Globus pallidus (tissue), 1 donor: Measurements from ENCODE around the gene THSD7A.
"Not testable (repeated sequence)": the region's sequence is repeated elsewhere in the genome, so short reads cannot be mapped to it uniquely, and the experiment has no call there.

ENCODE experiments used
- DNase-seq: peaks from one replicate; pipeline ENCODE4 v3.0.0-alpha.2; 2015; ENCODE audit warnings: low spot score

Gene THSD7A

DNA sequence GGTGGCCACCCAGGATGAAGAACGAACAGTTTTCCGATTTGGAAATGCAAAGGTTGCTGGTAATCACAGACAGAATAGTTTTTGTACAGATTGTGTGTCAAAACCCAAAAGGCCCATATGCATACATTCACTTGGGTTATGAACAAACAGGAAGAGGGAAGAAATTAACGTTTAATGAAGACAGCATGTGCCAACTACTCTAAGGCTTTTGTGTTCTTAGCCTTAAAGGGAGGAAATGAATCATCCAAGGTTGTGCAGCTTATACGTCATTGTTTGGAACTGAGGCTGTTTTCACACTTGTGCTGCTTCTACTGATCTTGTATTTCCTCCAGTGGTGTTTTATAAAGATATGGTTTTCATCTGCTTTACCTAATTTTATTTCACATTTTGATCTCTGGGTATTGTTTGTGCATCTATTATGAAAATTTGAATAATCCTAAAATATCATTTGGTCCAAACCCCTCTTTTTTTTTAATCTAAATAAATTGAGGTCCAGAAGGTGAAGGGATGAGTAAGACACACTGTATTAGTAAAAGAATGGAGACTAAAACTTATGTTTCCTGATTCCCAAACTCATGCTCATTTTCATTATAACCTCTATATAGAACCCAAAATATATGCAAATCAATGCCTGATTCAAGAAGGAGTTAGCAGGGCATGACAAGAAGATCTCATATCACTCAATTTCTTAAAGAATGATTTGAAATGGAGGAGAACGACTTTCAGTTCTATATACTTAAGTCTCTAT, 373.1 kb downstream of the THSD7A start:
- DNase-seq = no peak

DNA sequence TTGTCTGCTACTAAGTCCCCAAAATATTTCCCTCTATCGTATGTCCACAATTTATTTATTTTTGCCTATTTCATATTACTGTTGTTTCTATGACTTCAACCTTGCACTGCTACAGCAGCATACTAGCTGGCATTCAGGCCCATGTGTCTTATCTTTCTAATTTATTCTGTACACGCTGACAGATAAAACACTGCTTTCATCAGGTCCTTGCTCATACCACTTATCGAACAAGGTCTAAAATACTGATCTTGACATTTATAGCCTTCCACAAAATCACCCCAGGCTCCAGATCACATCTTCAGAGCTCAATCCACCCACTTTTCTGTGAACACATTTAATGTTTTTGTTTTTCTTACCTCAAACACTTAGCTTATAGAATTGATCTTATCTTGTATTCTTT, 374.6 kb downstream of the THSD7A start:
- DNase-seq = no peak

DNA sequence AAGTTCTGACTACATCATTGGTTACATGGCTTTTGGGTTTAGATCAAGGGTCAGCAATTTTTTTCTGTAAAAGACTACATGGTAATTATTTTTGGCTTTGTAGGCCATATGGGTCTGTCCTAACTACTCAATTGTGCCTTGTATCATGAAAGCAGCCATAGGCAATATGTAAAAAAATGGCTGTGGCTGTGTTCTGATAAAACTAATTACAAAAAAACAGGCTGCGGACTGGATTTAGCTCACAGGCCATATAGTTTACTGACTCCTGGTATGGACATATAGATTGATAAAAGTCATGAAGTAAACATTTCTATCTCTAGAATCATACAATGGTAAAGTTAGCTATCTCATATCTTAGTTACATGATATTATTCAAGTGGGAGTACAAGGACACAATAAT, 375.4 kb downstream of the THSD7A start:
- DNase-seq = no peak

GRCh38 chr7:11452476-11452875, 379.5 kb downstream of the THSD7A start:
- DNase-seq = no peak

DNA sequence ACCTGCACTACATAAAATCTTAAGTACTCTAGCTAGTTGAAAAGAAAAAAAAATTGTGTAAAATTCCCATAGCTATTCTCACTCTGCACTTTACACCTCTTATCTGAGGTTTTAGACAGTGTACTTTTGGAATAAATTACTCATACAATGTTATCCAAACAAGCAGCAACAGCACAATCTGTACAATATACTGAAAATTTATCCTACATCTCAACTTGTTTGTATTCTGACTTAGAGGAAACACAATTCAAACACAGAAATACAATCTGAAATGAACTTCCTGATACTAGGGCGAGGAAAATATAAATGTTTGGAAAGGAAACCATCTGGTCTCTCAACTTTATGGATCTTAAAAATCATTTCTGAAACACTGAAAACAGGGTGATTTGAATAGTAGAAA, 381.7 kb downstream of the THSD7A start:
- no peak for DNase-seq

DNA sequence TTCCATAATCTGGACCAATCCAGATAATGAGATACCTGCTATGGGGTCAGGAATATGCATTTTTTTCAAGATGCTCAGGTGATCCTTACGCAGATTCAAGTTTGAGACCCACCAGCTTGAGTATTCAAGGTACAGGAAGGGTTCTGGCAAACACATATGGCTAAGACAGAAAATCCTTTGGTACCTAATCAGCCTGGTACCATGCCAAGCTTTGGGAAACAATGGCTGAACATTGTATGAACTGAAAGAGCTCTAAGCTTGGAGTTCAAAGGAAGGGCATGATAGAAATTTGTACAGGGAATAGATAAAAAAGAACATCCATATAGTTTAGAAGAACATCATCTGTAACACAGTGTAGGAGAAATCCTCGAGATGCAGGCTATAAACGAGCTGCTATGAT, 382.7 kb downstream of the THSD7A start:
- DNase-seq = no peak

GRCh38 chr7:11448323-11448722, 383.7 kb downstream of the THSD7A start:
- no peak for DNase-seq

- no peak for DNase-seq
Measured at GRCh38 chr7:11447106-11447505, 384.9 kb downstream of the THSD7A start.

GRCh38 chr7:11443934-11444333, 388.1 kb downstream of the THSD7A start:
- not testable (repeated sequence) for DNase-seq

DNA sequence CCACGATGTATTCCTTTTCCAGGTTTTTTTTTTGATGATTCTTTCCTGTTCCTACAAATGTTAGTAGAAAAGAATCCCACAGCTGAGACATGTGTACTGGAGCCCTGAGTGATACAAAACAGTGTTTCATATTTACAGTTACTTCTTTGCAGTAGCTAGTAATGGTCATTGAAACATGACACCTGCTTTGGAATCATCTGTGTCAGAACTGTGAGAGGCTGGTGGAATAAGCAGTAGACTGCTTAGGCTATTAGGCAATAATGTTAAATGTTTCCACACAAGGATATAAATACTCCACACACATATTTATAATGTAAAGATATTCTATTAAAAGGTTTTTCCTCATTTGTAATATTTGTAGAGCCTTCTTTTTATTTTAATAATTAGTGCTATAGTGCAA, 394.0 kb downstream of the THSD7A start:
- DNase-seq = no peak

DNA sequence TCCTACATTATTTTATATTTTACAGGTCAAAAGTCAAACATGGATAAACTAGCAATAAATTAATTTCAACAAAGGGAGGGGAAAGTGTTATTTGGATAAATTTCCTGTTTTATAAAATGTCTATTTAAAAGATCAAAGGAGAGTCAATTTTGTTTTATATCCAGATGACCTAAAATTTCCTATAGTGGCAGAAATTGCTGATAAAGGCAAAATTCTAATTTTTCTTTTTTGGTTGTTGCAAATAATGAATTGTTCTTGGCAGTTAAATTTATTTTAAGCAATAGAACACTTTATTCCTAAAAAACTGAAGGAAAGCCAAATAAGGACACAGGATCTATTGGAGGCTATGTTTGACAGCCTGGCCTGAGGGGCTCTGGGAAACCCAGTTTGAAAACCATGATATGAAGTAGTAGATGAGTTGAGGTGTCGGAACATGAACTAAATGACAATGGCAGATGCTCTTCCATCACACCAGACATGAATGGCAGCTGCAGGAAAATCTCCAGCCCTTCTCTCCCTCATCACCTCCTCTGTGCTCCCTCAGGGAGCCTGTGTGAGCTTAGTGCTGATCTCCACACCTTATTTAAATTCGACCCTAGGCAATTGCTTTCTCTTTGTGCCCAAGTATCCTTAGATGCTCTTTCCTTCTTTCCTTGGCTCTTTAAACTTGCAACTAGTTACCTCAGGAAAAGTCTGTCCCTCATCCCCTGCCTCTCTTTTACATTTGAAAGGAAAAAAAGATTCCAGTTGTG, 395.0 kb downstream of the THSD7A start:
- DNase-seq = no peak

GRCh38 chr7:11436316-11436715, 395.7 kb downstream of the THSD7A start:
- no peak for DNase-seq

DNA sequence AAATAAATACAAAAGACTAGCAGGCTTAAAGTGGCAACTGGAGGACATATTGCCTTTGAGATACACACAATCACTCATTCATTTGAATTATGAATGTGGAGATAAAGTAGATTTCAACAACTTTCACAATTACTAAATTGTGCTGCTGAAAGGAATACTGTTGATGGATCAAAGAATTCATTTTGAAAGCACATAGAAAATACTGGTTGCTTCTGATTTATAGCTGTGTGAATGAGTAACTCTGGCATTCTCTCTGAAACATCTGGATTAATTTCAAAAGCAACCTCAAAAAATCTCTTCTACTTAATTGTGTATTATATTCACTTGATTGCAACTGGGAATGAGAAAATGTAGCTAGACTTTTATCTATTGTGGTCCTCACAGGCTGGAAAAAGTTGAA, 397.6 kb downstream of the THSD7A start:
- DNase-seq = no peak

DNA sequence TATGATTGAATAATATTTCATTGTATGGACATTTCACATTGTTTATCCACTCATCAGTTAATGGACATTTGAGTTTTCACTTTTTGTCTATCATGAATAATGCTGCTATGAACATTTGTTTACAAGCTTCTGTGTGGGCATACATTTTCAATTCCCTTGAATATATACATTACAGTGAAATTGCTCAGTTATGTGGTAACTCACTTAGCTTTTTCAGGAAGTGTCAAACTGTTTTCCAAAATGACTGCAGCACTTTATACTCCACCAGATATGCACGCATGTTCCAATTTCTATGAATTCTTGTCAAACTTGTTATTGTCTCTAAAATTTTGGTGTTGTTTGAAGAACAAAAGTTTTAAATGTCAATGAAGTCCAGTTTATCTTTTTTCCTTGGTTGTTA, 401.2 kb downstream of the THSD7A start:
- no peak for DNase-seq

GRCh38 chr7:11430112-11430511, 401.9 kb downstream of the THSD7A start:
- DNase-seq = no peak

GRCh38 chr7:11428877-11429581, 403.0 kb downstream of the THSD7A start:
- no peak for DNase-seq

DNA sequence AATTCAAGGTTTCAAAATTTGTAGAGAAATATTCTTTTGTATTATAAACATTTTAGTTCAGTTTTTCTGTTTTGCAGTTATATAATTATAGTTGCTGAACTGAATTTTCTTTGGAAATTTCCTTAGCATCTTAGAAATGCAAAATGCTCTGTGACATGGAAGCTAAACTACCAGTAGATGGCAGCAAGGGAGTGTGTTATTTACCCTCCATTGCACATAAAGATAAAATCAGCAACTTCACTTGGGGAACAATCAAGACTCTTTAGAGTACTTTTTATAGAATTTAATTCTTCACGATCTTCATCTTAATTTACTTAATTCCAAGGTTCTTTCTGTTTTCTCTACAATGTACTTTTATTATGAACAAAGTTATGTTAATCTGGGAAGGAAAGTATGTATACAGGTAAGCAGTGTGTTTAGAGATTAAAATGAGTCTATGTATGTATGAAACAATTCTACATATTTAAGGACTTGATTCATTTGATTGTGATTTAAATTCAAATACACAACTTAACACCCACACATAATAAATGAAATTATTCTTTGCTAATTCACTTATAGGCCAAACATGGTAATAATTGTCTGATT, 404.2 kb downstream of the THSD7A start:
- peak; percentile 50 for DNase-seq

- no peak for DNase-seq
Measured at GRCh38 chr7:11424006-11424405, 408.0 kb downstream of the THSD7A start.

GRCh38 chr7:11420049-11420448, 411.9 kb downstream of the THSD7A start:
- no peak for DNase-seq

DNA sequence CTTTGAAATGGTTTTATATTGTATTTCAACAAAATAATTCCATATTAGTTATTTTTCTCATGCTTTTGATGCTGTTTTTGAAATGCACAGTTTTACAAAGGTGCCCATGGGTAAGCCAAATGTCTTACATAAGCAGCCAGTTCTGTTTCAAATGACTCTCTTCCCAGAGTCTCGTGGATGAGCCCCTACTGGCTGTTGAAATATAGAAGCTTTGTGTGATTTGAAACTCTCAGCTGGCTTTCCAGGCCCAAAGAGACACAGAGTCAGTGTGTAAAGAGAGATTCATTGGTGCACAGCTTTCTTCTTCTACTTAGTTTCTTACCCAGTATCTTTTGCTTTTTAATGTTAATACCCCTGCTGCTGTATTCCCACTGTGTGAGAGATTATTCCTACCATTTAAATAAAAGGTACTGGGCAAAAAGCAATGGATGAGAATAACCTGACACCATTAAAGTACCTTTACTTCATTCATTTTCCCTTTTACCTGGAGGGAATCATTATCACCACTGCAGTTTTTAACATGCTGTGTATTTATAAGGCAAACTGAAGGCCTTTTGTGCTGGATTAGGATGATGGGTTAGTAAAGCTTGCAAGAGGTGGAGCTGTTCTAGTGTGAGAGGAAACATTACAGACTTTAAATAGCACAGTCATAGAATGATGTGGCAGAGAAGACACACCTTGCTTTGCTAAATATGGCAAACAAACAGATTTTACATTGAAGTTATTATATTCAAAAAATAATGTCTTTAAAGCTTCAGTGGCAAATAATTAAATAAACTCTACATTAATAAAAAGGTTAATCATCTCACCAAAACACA, 415.1 kb downstream of the THSD7A start:
- peak; percentile 31 for DNase-seq

GRCh38 chr7:11415101-11415500, 416.9 kb downstream of the THSD7A start:
- DNase-seq = no peak

DNA sequence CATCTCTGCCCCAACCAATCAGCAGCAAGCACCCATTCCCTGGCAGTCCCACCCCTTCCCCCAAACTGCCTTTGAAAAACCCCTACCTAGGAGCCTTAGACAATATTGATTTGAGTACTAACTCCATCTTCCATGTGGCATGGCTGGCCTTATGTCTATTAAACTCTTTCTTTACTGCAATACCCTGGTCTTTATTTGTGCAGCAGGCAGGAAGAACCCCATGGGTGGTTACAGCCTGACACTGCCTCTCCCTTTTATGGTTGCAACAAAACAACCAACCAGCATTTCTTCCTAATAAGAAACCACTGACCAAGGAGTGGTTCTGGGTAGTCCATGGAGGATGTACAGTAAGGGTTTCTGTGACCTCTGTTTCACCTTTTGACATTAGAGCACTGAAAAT, 418.1 kb downstream of the THSD7A start:
- DNase-seq = no peak
